ENCODE results near the gene STPG4.

STPG4 gene

GRCh38 chr2:47048801-47049480, 106.2 kb downstream of the STPG4 start:
- Mint-ChIP-seq H3K36me3 (ENCODE audit: low read depth) (peaks cover 32% of the 10 kb centered on the region), H3K27me3 (ENCODE audit: low read depth) (no peaks in the 10 kb centered on the region), H3K27ac (no peak overlapping the region), H3K4me3 (no peak overlapping the region), H3K9me3 (no peaks in the 10 kb centered on the region), H3K4me1 (ENCODE audit: low read depth) (no peaks in the 10 kb centered on the region)
- no peak for DNase-seq (ENCODE audit: low spot score)

DNA sequence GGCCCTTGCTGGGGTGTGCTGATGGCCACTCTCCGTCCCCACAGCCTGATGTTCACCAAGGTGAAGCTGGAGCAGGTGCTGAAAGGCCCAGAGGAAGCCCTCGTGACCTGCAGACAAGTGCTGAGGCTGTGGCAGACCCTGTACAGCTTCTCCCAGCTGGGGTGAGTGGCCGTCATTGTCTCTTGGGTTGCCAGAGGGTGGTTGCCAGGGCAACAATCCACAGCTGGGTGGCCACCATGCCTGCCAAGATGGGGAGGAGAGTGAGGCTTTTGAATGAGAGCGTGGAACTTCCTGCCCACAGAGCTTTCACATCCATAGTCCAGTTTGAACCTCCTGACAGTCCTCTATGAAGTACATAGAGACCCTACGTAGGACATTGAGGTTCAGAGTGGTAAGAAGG, 108.8 kb downstream of the STPG4 start:
- H3K27ac Mint-ChIP-seq = no peak overlapping the region
- DNase-seq (ENCODE audit: low spot score) = no peak
- H3K4me3 Mint-ChIP-seq = no peak overlapping the region
- no peaks in the 10 kb centered on the region for H3K4me1 Mint-ChIP-seq (ENCODE audit: low read depth)
- H3K36me3 Mint-ChIP-seq (ENCODE audit: low read depth) = peaks cover 25% of the 10 kb centered on the region
- H3K9me3 Mint-ChIP-seq = no peaks in the 10 kb centered on the region
- H3K27me3 Mint-ChIP-seq (ENCODE audit: low read depth) = no peaks in the 10 kb centered on the region

- Mint-ChIP-seq H3K4me1 (ENCODE audit: low read depth) (peaks cover 7% of the 10 kb centered on the region), H3K27ac (peak overlapping the region; percentile 50), H3K36me3 (ENCODE audit: low read depth) (peaks cover 25% of the 10 kb centered on the region), H3K4me3 (no peak overlapping the region), H3K9me3 (no peaks in the 10 kb centered on the region), H3K27me3 (ENCODE audit: low read depth) (no peaks in the 10 kb centered on the region)
- DNase-seq (ENCODE audit: low spot score) = no peak
These were observed 111.2 kb downstream of the STPG4 start for GRCh38 chr2:47043891-47044239.

DNA sequence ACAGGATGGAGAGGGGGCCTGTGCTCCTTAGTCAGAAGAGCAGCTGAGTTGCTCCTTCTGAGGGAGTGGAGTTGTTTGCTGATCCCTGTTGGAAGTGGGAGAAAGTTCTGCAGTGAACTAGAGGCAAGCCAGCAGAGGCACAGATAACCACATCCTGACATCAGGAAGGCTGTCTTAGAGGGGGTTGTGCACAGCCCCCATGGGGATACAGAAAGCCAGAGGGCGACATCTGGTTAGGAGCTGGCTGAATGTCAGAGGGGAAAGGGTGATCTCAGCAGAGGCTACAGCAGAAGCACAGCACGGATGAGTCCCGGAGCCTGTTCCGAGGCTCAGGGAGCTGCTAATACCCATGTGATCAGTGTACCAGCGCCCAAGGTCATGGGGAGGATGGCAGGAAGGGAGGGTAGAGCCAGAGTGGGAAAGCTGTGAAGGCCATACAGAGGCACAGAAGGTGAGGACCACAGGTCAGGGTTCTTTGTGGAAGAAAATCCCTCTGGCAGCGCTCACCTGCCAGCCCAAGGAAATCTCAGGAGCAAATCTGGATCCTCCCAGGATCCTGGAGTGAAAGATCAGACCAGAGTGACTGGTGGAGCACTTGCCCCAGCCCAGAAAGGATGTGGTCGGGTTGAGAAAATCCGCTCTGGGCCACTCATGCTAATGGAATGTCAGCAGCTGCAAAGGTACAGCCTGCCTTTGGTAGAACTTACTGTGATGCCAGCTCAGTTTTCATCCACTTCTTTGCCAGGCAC, 111.8 kb downstream of the STPG4 start:
- Mint-ChIP-seq H3K36me3 (ENCODE audit: low read depth) (peaks cover 25% of the 10 kb centered on the region), H3K27ac (peak overlapping the region; percentile 11), H3K4me1 (ENCODE audit: low read depth) (peaks cover 11% of the 10 kb centered on the region), H3K9me3 (no peaks in the 10 kb centered on the region), H3K27me3 (ENCODE audit: low read depth) (no peaks in the 10 kb centered on the region), H3K4me3 (no peak overlapping the region)
- no peak for DNase-seq (ENCODE audit: low spot score)

GRCh38 chr2:47041891-47042684, 113.0 kb downstream of the STPG4 start:
- no peaks in the 10 kb centered on the region for H3K9me3 Mint-ChIP-seq
- H3K27ac Mint-ChIP-seq = no peak overlapping the region
- H3K36me3 Mint-ChIP-seq (ENCODE audit: low read depth) = peaks cover 24% of the 10 kb centered on the region
- DNase-seq (ENCODE audit: low spot score) = no peak
- no peaks in the 10 kb centered on the region for H3K27me3 Mint-ChIP-seq (ENCODE audit: low read depth)
- peaks cover 12% of the 10 kb centered on the region for H3K4me1 Mint-ChIP-seq (ENCODE audit: low read depth)
- H3K4me3 Mint-ChIP-seq = no peak overlapping the region

DNA sequence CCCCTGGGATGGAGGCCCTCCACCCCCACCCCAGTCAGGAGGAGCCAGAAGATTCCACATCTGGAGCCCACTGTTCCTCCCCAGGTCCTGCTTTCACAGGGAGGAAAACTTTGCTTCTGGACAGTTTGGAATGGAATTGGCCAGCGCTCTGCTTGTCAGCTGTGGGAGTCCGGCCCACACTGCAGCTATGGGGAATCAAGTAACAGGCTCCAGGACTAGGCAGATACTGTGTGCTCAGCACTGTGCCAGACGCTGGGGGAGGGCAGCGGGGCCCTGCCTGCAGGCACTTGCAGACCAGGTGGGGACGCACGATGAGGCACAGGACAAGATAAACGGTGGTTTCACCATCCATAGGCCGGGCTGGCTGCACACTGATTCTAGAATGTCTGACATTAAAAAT, 114.0 kb downstream of the STPG4 start:
- Mint-ChIP-seq H3K27me3 (ENCODE audit: low read depth) (no peaks in the 10 kb centered on the region), H3K4me3 (no peak overlapping the region), H3K36me3 (ENCODE audit: low read depth) (peaks cover 32% of the 10 kb centered on the region), H3K4me1 (ENCODE audit: low read depth) (peaks cover 12% of the 10 kb centered on the region), H3K27ac (no peak overlapping the region), H3K9me3 (no peaks in the 10 kb centered on the region)
- DNase-seq (ENCODE audit: low spot score) = no peak

- no peak for DNase-seq (ENCODE audit: low spot score)
- Mint-ChIP-seq H3K36me3 (ENCODE audit: low read depth) (peaks cover 36% of the 10 kb centered on the region), H3K4me1 (ENCODE audit: low read depth) (peaks cover 12% of the 10 kb centered on the region), H3K9me3 (no peaks in the 10 kb centered on the region), H3K27me3 (ENCODE audit: low read depth) (no peaks in the 10 kb centered on the region), H3K27ac (no peak overlapping the region), H3K4me3 (no peak overlapping the region)
These were observed 114.5 kb downstream of the STPG4 start for GRCh38 chr2:47040651-47041050.

GRCh38 chr2:47039913-47040562, 115.1 kb downstream of the STPG4 start:
- Mint-ChIP-seq H3K9me3 (no peaks in the 10 kb centered on the region), H3K4me3 (no peak overlapping the region), H3K27me3 (ENCODE audit: low read depth) (no peaks in the 10 kb centered on the region), H3K4me1 (ENCODE audit: low read depth) (peaks cover 12% of the 10 kb centered on the region), H3K27ac (no peak overlapping the region), H3K36me3 (ENCODE audit: low read depth) (peaks cover 40% of the 10 kb centered on the region)
- DNase-seq (ENCODE audit: low spot score) = no peak

DNA sequence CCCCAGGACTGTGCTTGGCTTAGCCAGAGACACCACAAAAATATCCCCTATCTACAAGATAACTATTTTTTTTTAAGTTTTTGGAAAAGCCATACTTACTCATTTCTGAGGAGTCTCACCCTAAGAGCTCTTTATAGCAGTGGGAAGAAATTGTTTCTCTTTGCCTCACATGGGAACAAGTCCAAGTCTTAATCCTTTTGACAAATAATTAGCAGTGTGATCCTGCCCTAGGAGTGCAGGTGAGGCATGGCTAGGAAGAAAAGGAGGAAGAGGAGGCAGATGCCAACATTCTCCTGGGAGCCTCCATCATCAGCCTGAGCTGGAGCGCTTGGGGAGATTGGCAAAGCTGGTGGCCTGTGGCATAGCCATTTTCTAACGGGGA, 115.6 kb downstream of the STPG4 start:
- peaks cover 40% of the 10 kb centered on the region for H3K36me3 Mint-ChIP-seq (ENCODE audit: low read depth)
- H3K4me3 Mint-ChIP-seq = peak overlapping the region; percentile 31
- H3K27ac Mint-ChIP-seq = peak overlapping the region; percentile 85

GRCh38 chr2:47038656-47039488, 116.2 kb downstream of the STPG4 start:
- Mint-ChIP-seq H3K9me3 (no peaks in the 10 kb centered on the region), H3K27ac (peak overlapping the region; percentile 85), H3K4me1 (ENCODE audit: low read depth) (peaks cover 12% of the 10 kb centered on the region), H3K4me3 (peak overlapping the region; percentile 31), H3K27me3 (ENCODE audit: low read depth) (no peaks in the 10 kb centered on the region), H3K36me3 (ENCODE audit: low read depth) (peaks cover 38% of the 10 kb centered on the region)
- DNase-seq (ENCODE audit: low spot score) = peak; percentile 44

More for the DNA sequence above, 115.6 kb downstream of the STPG4 start:
- Mint-ChIP-seq H3K4me1 (ENCODE audit: low read depth) (peaks cover 12% of the 10 kb centered on the region), H3K27me3 (ENCODE audit: low read depth) (no peaks in the 10 kb centered on the region), H3K9me3 (no peaks in the 10 kb centered on the region)
- no peak for DNase-seq (ENCODE audit: low spot score)

GRCh38 chr2:47037678-47038077, 117.4 kb downstream of the STPG4 start:
- no peak overlapping the region for H3K4me3 Mint-ChIP-seq
- H3K36me3 Mint-ChIP-seq (ENCODE audit: low read depth) = peaks cover 40% of the 10 kb centered on the region
- H3K9me3 Mint-ChIP-seq = no peaks in the 10 kb centered on the region
- DNase-seq (ENCODE audit: low spot score) = no peak
- no peaks in the 10 kb centered on the region for H3K27me3 Mint-ChIP-seq (ENCODE audit: low read depth)
- peaks cover 12% of the 10 kb centered on the region for H3K4me1 Mint-ChIP-seq (ENCODE audit: low read depth)
- no peak overlapping the region for H3K27ac Mint-ChIP-seq

Measured in T-helper 2 cell treated with Interferon-gamma antibody and Interleukin-4, amounts not matched to agents 5 μg/mL and 100 μg/mL, for 36 hours (primary cell).